Progenitor cell of endocrine pancreas (in vitro differentiated cells): ENCODE data around the gene GPR107. TPM values are rescaled to one million over a fixed set of nuclear protein-coding genes. Genes with fewer than 3 reads are reported as not detected.

ENCODE experiments used
- DNase-seq: peaks from one replicate; pipeline ENCODE4 v3.0.0; 2021; ENCODE audit warnings: low spot score; ENCODE audit not compliant: unreplicated experiment
- H3K27ac Mint-ChIP-seq: 2 replicates; pipeline ENCODE4 v1.8.0; 2021; ENCODE audit warnings: mild to moderate bottlenecking, moderate library complexity, mixed read lengths
- H3K27me3 Mint-ChIP-seq: 2 replicates; pipeline ENCODE4 v1.8.0; 2021; ENCODE audit warnings: mixed read lengths
- H3K36me3 Mint-ChIP-seq: 2 replicates; pipeline ENCODE4 v1.8.0; 2022; ENCODE audit warnings: mixed read lengths; ENCODE audit not compliant: insufficient read depth
- H3K4me1 Mint-ChIP-seq: 2 replicates; pipeline ENCODE4 v1.8.0; 2021; ENCODE audit warnings: low read depth, mixed read lengths
- H3K4me3 Mint-ChIP-seq: 2 replicates; pipeline ENCODE4 v1.8.0; 2021; ENCODE audit warnings: low read depth, mild to moderate bottlenecking, moderate library complexity, mixed read lengths
- H3K9me3 Mint-ChIP-seq: 2 replicates; pipeline ENCODE4 v1.8.0; 2021; ENCODE audit warnings: low read depth, mixed read lengths
- total RNA-seq: library from RNA; stranded (reverse); gene quantifications from 2 replicates; pipeline ENCODE4 v1.2.1, GENCODE V29; 2021
- TF ChIP-seq, protein P1 (sequence below): fragments of 200-600 bp; sonication (generic); IDR thresholded peaks from one replicate; pipeline ENCODE4 v1.5.0; 2021; ENCODE audit warnings: antibody characterized with exemption, mild to moderate bottlenecking; ENCODE audit not compliant: unreplicated experiment

GPR107 gene
- total RNA-seq, 1 donor from 2014 or later = 48.7 TPM

DNA sequence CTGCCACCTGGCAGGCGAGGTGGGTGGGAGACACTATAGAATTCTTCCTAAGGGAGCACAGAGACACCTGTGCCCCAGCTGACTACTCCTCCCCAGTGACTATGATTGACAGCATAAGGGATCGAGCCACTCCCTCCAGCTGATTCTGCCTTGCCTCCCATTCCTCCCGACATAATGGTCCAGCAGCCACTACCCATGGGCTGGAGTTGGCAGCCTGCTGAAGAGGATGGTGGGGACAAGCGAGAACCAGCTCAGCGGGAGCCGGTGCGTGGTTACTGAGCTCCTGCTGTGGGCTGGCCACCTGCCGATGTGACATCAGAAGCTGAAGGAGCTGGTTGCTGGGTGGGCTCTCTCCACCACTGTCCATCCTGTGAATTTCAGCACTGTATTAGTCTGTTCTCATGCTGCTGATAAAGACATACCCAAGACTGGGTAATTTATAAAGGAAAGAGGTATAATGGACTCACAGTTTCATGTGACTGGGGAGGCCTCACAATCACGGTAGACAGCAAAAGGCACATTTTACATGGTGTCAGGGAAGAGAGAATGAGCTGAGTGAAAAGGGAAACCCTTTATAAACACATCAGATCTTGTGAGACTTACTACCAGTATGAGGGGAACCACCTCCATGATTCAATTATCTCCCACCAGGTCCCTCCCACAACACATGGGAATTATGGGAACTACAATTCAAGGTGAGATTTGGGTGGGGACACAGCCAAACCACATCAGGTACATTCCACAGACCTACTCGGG is 106.4 kb downstream of the GPR107 start:
- Mint-ChIP-seq H3K36me3 (no peaks in the 10 kb centered on the region), H3K9me3 (no peaks in the 10 kb centered on the region), H3K4me1 (no peaks in the 10 kb centered on the region), H3K27me3 (peaks cover 3% of the 10 kb centered on the region), H3K4me3 (no peak overlapping the region), H3K27ac (no peak overlapping the region)
- no peak for DNase-seq
- TF ChIP-seq, protein P1, sequence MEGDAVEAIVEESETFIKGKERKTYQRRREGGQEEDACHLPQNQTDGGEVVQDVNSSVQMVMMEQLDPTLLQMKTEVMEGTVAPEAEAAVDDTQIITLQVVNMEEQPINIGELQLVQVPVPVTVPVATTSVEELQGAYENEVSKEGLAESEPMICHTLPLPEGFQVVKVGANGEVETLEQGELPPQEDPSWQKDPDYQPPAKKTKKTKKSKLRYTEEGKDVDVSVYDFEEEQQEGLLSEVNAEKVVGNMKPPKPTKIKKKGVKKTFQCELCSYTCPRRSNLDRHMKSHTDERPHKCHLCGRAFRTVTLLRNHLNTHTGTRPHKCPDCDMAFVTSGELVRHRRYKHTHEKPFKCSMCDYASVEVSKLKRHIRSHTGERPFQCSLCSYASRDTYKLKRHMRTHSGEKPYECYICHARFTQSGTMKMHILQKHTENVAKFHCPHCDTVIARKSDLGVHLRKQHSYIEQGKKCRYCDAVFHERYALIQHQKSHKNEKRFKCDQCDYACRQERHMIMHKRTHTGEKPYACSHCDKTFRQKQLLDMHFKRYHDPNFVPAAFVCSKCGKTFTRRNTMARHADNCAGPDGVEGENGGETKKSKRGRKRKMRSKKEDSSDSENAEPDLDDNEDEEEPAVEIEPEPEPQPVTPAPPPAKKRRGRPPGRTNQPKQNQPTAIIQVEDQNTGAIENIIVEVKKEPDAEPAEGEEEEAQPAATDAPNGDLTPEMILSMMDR = no peak

DNA sequence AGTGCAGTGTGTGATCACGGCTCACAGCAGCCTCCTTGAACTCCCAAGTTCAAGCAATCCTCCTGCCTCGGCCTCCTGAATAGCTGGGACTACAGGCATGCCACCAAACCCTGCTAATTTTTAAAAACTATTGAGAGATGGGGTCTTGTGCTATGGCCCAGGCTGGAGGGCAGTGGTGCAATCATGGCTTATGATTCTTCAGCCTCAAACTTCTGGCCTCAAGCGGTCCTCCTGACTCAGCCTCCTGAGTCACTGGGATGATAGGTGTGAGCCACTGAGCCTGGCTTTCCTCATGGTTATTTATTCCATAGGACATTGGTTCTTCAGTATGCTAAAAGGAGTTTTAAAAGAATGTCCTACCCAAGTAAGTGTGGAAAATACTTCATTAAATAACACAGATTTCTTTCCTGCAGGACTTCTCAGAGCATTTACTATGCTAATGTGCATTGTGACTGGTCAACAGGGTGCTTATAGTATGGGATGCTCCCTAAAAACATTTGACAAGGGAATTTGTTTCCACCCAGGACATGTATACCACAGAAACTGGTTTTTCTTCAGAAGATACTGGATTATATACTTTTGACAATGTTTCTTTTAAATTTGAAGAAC is 107.3 kb downstream of the GPR107 start:
- H3K4me1 Mint-ChIP-seq = no peaks in the 10 kb centered on the region
- no peak overlapping the region for H3K4me3 Mint-ChIP-seq
- no peaks in the 10 kb centered on the region for H3K36me3 Mint-ChIP-seq
- TF ChIP-seq, protein P1 = no peak
- peaks cover 3% of the 10 kb centered on the region for H3K27me3 Mint-ChIP-seq
- H3K27ac Mint-ChIP-seq = no peak overlapping the region
- no peak for DNase-seq
- H3K9me3 Mint-ChIP-seq = no peaks in the 10 kb centered on the region

DNA sequence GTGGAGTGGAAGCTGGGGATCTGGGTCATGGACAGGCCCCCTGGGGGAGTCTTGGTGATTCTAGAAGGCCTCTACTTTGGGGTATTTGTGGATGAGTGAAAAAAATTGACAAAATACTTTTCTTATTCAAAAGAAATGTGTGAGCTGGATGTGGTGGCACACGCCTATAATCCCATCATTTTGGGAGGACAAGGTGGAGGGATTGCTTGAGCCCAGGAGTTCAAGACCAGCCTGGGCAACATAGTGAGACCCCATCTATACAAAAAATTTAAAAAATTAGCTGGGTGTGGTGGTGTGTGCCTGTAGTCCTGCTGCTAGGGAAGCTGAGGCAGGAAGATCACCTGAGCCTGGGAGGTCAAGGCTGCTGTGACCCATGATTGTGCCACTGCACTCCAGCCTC is 111.9 kb downstream of the GPR107 start:
- H3K27ac Mint-ChIP-seq = no peak overlapping the region
- H3K9me3 Mint-ChIP-seq = no peaks in the 10 kb centered on the region
- H3K36me3 Mint-ChIP-seq = no peaks in the 10 kb centered on the region
- no peaks in the 10 kb centered on the region for H3K4me1 Mint-ChIP-seq
- DNase-seq = no peak
- TF ChIP-seq, protein P1 = no peak
- no peak overlapping the region for H3K4me3 Mint-ChIP-seq
- peaks cover 26% of the 10 kb centered on the region for H3K27me3 Mint-ChIP-seq

DNA sequence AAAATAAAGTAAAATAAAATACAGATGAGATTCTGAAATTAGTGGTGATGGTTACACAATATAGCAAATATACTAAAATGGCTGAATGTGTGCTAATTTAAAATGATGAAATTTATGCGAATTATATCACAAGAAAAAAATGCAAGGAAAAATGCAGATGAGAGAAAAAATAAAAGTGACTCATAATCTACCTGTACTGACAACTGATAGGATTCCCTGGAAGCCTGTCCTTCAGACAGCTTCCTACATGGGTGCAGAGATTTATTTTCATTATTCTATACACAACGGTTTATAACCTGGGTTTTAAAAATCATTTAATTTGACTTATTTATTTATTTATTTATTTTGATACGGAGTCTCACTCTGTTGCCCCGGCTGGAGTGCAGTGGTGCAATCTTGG is 112.7 kb downstream of the GPR107 start:
- Mint-ChIP-seq H3K4me3 (no peak overlapping the region), H3K9me3 (no peaks in the 10 kb centered on the region), H3K27me3 (peaks cover 34% of the 10 kb centered on the region), H3K36me3 (no peaks in the 10 kb centered on the region), H3K27ac (no peak overlapping the region), H3K4me1 (no peaks in the 10 kb centered on the region)
- TF ChIP-seq, protein P1 = no peak
- DNase-seq = no peak

DNA sequence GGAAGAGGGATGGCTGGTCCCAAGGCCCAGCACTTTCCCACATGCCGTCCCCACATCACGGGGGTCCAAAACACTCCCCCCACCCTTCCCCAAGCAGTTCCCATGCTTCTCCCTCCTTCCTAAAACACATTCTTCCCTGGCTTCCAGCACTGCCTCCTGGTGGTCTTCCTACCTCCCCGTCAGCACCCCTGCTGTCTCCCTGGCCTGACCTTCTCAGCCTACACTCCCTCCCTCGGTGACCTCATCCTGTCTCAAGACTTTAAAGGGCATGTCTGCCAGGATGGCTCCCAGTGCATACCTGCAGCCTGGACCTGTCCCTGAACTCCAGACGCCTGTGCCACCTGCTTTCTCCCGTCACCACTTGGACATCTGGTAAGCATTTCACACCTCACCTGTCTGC is 114.2 kb downstream of the GPR107 start:
- Mint-ChIP-seq H3K36me3 (no peaks in the 10 kb centered on the region), H3K9me3 (no peaks in the 10 kb centered on the region), H3K27ac (no peak overlapping the region), H3K4me3 (no peak overlapping the region), H3K4me1 (no peaks in the 10 kb centered on the region), H3K27me3 (peaks cover 34% of the 10 kb centered on the region)
- DNase-seq = no peak
- TF ChIP-seq, protein P1 = no peak
